Kidney (tissue), 14 donors: ENCODE data around the gene CCDC68. TPM values are rescaled to one million over a fixed set of nuclear protein-coding genes. Genes with fewer than 3 reads are reported as not detected.

Experiments
- DNase-seq, 5 donors: peaks; one replicate each; pipeline ENCODE4 v3.0.0-alpha.2; 2013 to 2020
- FAIRE-seq: peaks from 2 replicates; lab custom pipeline; 2012; peaks lifted over from hg19 to GRCh38; lab: Jason Lieb, UNC
- H3K27ac ChIP-seq, 2 donors: one replicate each; pipeline ENCODE4 v1.7.0; 2013; ENCODE audit warnings: low read depth in 2 of 2, low read length in 2 of 2, inconsistent platforms in 1 of 2
- H3K27me3 ChIP-seq: one replicate; pipeline ENCODE4 v1.7.1; 2013; ENCODE audit warnings: low read length, inconsistent platforms; ENCODE audit not compliant: control insufficient read depth, insufficient read depth
- H3K36me3 ChIP-seq, 3 donors: one replicate each; pipeline versions ENCODE4 v1.7.0 to v1.7.1; 2013; ENCODE audit warnings: low read length in 3 of 3, control low read depth in 1 of 3, inconsistent platforms in 1 of 3; ENCODE audit not compliant: insufficient read depth in 3 of 3, control insufficient read depth in 2 of 3
- H3K4me1 ChIP-seq, 3 donors: one replicate each; pipeline versions ENCODE4 v1.7.0 to v1.7.1; 2013; ENCODE audit warnings: low read length in 3 of 3, inconsistent platforms in 1 of 3, low read depth in 1 of 3; ENCODE audit not compliant: control insufficient read depth in 2 of 3, insufficient read depth in 2 of 3
- H3K4me3 ChIP-seq, 3 donors: one replicate each; pipeline versions ENCODE4 v1.7.0 to v1.8.1; 2013; ENCODE audit warnings: low read length in 3 of 3, control low read depth in 1 of 3, inconsistent platforms in 1 of 3
- H3K9ac ChIP-seq, 3 donors: one replicate each; pipeline versions ENCODE4 v1.7.0 to v1.7.1; 2013; ENCODE audit warnings: low read length in 3 of 3, control low read depth in 1 of 3, inconsistent platforms in 1 of 3
- H3K9me3 ChIP-seq, 3 donors: one replicate each; pipeline versions ENCODE4 v1.7.0 to v1.7.1; 2013; ENCODE audit warnings: low read length in 3 of 3, control low read depth in 1 of 3, inconsistent platforms in 1 of 3; ENCODE audit not compliant: control insufficient read depth in 2 of 3, insufficient read depth in 1 of 3
- intact Hi-C: fragments of 100-400 bp; cut with DNase I; formaldehyde crosslinking; loops from one replicate; pipeline ENCODE4 v1.11.1; 2022
- polyA plus RNA-seq: library from polyadenylated mRNA; stranded (reverse); fragments of 350-450 nt; fragmentation: Illumina TruSeq; extraction: RNeasy Lipid Tissue Mini Kit (QIAGEN cat#74804); gene quantifications from one replicate; pipeline ENCODE4 v1.2.3, GENCODE V29; 2014; ENCODE audit warnings: low read depth, low replicate concordance; ENCODE audit not compliant: insufficient read depth
- total RNA-seq: library from RNA; stranded (reverse); fragmentation: NEBNext Ultra II Directional; extraction: Animal tissue kit (Norgen Biotek cat#: 25700); gene quantifications from one replicate; pipeline ENCODE4 v1.2.1, GENCODE V29; 2021
- TF ChIP-seq, protein P1 (sequence below): IDR thresholded peaks from 3 replicates; pipeline ENCODE4 v1.5.1; 2012; ENCODE audit warnings: mild to moderate bottlenecking, moderate library complexity, borderline replicate concordance; ENCODE audit not compliant: insufficient read depth; ENCODE audit errors: extremely low read depth
- donor health status: control.
- donor health status: control.
- donor health status: control.
- donor health status: control.
- donor health status: control.
- donor health status: DM: yes; HTN: yes; CAD: no.
- donor health status: Normal renal cell carcinoma (clear cell type).

Gene CCDC68
- total and polyA plus RNA-seq, 2 donors from 2014 or later: 2.6 to 6.1 TPM

DNA sequence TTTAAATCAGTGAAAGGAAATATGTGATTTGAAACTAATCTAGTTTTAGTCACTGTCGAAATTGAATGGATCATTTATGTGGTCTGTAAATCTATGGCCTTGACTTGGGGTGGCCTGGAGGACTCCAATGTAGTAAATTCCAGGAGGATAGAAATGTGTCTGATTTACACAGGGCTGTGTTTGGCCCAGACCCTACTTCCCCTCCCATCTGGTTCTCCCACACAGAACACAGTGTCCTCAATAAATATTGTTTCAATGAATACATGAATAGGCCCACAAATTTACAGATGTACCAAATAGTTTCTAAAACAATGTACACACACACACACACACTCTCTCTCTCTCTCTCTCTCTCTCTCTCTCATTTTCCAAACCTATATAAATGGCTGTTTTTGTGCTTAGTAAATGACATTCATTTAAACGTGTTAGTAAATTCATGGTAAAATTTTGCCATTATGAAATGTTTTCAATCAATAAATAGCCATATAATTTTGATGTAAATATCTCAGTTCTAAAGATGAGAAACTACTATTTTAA is 1.9 kb downstream of the CCDC68 start:
- no peak for FAIRE-seq
- Histone ChIP-seq H3K36me3 (no peaks in the 10 kb centered on the region), H3K27ac (no peak overlapping the region), H3K9me3 (no peaks in the 10 kb centered on the region), H3K4me1 (peaks cover 0 to 4% (median 0%) of the 10 kb centered on the region in 3 donors), H3K27me3 (no peaks in the 10 kb centered on the region), H3K9ac (no peak overlapping the region), H3K4me3 (no peak overlapping the region)
- peak in 1 of 5 donors; percentile 20 for DNase-seq
- intact Hi-C loops: no loop called here
- TF ChIP-seq, protein P1, sequence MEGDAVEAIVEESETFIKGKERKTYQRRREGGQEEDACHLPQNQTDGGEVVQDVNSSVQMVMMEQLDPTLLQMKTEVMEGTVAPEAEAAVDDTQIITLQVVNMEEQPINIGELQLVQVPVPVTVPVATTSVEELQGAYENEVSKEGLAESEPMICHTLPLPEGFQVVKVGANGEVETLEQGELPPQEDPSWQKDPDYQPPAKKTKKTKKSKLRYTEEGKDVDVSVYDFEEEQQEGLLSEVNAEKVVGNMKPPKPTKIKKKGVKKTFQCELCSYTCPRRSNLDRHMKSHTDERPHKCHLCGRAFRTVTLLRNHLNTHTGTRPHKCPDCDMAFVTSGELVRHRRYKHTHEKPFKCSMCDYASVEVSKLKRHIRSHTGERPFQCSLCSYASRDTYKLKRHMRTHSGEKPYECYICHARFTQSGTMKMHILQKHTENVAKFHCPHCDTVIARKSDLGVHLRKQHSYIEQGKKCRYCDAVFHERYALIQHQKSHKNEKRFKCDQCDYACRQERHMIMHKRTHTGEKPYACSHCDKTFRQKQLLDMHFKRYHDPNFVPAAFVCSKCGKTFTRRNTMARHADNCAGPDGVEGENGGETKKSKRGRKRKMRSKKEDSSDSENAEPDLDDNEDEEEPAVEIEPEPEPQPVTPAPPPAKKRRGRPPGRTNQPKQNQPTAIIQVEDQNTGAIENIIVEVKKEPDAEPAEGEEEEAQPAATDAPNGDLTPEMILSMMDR: no peak

DNA sequence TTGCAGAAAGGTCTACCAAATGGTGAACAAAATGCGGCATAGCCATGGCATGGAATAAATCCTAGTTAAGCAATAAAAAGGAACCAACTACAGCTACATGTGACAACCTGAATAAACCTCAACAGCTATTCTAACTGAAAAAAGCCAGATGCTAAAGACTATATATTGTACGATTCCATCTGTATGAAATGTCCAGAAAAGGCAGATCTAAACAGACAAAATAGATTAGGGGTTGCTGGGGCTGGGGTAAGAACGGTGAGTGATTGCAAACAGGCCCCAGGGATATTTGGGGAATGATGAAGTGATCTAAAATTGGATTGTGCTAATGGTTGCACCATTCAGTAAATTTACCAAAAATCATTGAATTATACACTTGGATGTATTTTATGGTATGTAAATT is 2.8 kb downstream of the CCDC68 start:
- Histone ChIP-seq H3K9me3 (no peaks in the 10 kb centered on the region), H3K36me3 (no peaks in the 10 kb centered on the region), H3K4me3 (no peak overlapping the region), H3K9ac (no peak overlapping the region), H3K4me1 (peaks cover 0 to 4% (median 0%) of the 10 kb centered on the region in 3 donors), H3K27ac (no peak overlapping the region), H3K27me3 (no peaks in the 10 kb centered on the region)
- DNase-seq (no peak), FAIRE-seq (no peak)
- intact Hi-C loops: no loop called here
- TF ChIP-seq, protein P1: no peak

- no peaks in the 10 kb centered on the region for H3K4me1 ChIP-seq
- H3K9ac ChIP-seq: no peak overlapping the region
- H3K27ac ChIP-seq: no peak overlapping the region
- no peaks in the 10 kb centered on the region for H3K27me3 ChIP-seq
- DNase-seq (no peak), FAIRE-seq (no peak)
- intact Hi-C loops: no loop called here
- H3K36me3 ChIP-seq: no peaks in the 10 kb centered on the region
- H3K4me3 ChIP-seq: no peak overlapping the region
- TF ChIP-seq, protein P1: no peak
- H3K9me3 ChIP-seq: no peaks in the 10 kb centered on the region
Measured at GRCh38 chr18:54952026-54952425, 7.2 kb downstream of the CCDC68 start.

GRCh38 chr18:54950221-54950620 is 9.0 kb downstream of the CCDC68 start:
- FAIRE-seq: no peak
- intact Hi-C loops: no loop called here
- Histone ChIP-seq H3K9me3 (no peaks in the 10 kb centered on the region), H3K36me3 (no peaks in the 10 kb centered on the region), H3K4me1 (no peaks in the 10 kb centered on the region), H3K27ac (no peak overlapping the region), H3K4me3 (no peak overlapping the region), H3K27me3 (no peaks in the 10 kb centered on the region), H3K9ac (no peak overlapping the region)
- TF ChIP-seq, protein P1: no peak
- peak in 1 of 5 donors; percentile 39 for DNase-seq
